ENCODE results near the gene RAD23A. TPM values are rescaled to one million over a fixed set of nuclear protein-coding genes. Genes with fewer than 3 reads are reported as not detected.

RAD23A gene
- total and polyA plus RNA-seq, 2 of the 4 experiments (the other 2 are of a cell fraction): 54.3 to 67.8 TPM

DNA sequence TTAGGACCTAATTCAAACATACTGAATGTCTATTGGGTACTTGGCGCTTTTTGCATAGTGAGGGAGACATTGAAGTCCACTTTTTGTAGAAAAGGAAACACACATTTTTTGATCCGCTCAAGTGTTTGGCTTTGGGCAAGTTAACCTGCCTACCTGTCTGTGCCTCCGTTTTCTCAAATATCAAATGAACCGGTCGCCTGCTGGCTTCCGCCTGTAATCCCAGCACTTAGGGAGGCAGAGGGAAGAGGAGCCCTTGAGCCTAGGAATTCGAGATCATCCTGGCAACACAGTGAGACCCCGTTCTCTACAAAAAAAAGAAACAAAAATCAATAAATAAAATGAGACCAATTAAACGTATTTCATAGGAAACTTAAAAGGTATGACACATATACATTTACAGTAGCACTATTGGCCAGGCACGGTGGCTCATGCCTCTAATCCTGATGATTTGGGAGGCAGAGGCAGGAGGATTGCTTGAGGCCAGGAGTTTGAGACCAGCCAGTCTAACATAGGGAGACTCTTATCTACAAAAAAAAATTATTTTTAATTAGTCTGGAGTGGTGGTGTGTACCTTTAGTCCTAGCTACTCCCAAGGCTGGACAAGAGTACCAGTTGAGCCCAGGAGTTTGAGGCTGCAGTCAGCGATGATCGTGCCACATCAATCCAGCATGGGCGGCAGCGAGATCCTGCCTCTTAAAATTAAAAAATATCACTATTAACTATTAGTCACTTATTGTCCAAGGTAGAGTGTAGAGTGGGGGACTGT lies 1.3 kb downstream of the RAD23A start (continued):
- TF ChIP-seq SMC3 (IDR thresholded peaks at IDR 0.05; ENCODE audit: low read depth, low read length): no peak
- no peak for TF ChIP-seq CEBPB (IDR thresholded peaks at IDR 0.05; ENCODE audit: low read depth, low read length)

DNA sequence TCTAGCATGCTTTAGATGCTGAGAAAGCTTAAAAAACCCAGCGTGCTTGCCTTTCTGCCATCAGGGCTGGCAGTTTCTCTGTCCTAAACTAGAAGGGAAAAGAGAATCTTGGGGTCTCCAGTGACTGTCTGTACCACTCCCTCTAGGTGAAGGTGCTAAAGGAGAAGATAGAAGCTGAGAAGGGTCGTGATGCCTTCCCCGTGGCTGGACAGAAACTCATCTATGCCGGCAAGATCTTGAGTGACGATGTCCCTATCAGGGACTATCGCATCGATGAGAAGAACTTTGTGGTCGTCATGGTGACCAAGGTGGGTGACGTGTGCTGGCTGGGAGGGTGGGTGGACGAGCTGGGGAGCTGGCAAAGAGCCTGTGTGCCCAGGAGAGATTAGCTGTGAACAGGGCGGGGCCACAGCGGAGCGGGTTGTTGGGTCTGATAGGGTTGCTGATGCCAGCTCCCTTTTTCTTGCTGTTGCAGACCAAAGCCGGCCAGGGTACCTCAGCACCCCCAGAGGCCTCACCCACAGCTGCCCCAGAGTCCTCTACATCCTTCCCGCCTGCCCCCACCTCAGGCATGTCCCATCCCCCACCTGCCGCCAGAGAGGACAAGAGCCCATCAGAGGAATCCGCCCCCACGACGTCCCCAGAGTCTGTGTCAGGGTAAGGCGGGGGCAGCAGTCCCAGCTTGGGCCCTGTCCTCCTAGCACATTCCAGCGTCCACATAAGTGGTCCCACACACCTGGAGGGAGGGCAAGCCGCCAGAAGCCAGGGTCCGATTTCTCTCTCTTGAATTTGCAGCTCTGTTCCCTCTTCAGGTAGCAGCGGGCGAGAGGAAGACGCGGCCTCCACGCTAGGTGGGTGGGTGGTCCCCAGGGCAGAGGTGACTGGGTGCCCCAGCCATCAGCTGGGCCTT lies 2.3 kb downstream of the RAD23A start:
- no peak overlapping the region; a peak in 1 of 4 replicates for H4K8ac ChIP-seq (ENCODE audit: low read depth in 2 of 2, low read length in 2 of 2)
- H3K4me3 ChIP-seq (ENCODE audit: insufficient read depth, low read depth, low read length): no peak overlapping the region
- peaks cover 8% of the 10 kb centered on the region for H3K4me1 ChIP-seq (ENCODE audit: control insufficient read depth, insufficient read depth, low read length)
- H3K27ac ChIP-seq (ENCODE audit: insufficient read depth, low read length): no peak overlapping the region
- ChIA-PET CTCF (no interaction called here), POLR2A (ENCODE audit: unreplicated experiment) (no interaction called here)
- H4K20me1 ChIP-seq (ENCODE audit: insufficient read depth, low read length): peaks cover 38% of the 10 kb centered on the region
- no peak overlapping the region; the same call in 1 of the 2 replicates for H3K4ac ChIP-seq (ENCODE audit: low read depth, low read length)
- H2BK20ac ChIP-seq (ENCODE audit: low read depth, low read length): no peak overlapping the region
- no peak overlapping the region for H4K5ac ChIP-seq (ENCODE audit: low read depth, low read length)
- no peak overlapping the region for H2BK5ac ChIP-seq (ENCODE audit: low read depth, low read length, poor library complexity, severe bottlenecking)
- H2BK120ac ChIP-seq (ENCODE audit: low read depth, low read length): no peak overlapping the region
- intact Hi-C loops (cut with micrococcal nuclease): no loop called here
- no peak overlapping the region for H2AFZ ChIP-seq (replicated peaks; ENCODE audit: low read length, poor library complexity)
- dilution Hi-C loops (cut with HindIII; ENCODE audit: low sequenced_read_pairs, unreplicated experiment): no loop called here
- H3K9me1 ChIP-seq (ENCODE audit: insufficient read depth, low read length): peaks cover 13% of the 10 kb centered on the region; the same call in 1 of the 2 replicates
- DNase-seq (no peak), ATAC-seq (ENCODE audit: low read depth) (no peak)
- H2AK5ac ChIP-seq (ENCODE audit: low read depth, low read length): peak overlapping the region; percentile 32; the same call in 1 of the 2 replicates
- no peak overlapping the region for H3K9ac ChIP-seq (ENCODE audit: low read depth, low read length)
- no peaks in the 10 kb centered on the region for H3K9me3 ChIP-seq (ENCODE audit: control insufficient read depth, insufficient read depth, low read length)
- H3K56ac ChIP-seq (ENCODE audit: extremely low read depth, insufficient read depth, low read length): no peak overlapping the region
- BruUV-seq (replicated peaks): no TSS peak
- H3K23ac ChIP-seq (ENCODE audit: low read depth, low read length): no peak overlapping the region
- H3K36me3 ChIP-seq (ENCODE audit: control insufficient read depth, insufficient read depth, low read length): peaks cover 61% of the 10 kb centered on the region
- no peak overlapping the region for H3K4me2 ChIP-seq (ENCODE audit: low read depth, low read length)
- H4K91ac ChIP-seq (ENCODE audit: insufficient read depth, low read depth, low read length): peak overlapping the region; percentile 16; the same call in 1 of the 2 replicates
- H3K18ac ChIP-seq (ENCODE audit: low read depth, low read length): no peak overlapping the region
- H3K27me3 ChIP-seq (ENCODE audit: control insufficient read depth, insufficient read depth, low read length): no peaks in the 10 kb centered on the region
- WGBS, 2 experiments (ENCODE audit: extremely low coverage in 2 of 2, insufficient read length in 1 of 2): 90% methylated on average over 9 of the region's 28 CpGs; no CpG with 5 or more reads in 1 of the 2 experiments
- peak overlapping the region; percentile 15 for H2AK9ac ChIP-seq (replicated peaks; ENCODE audit: low read depth, low read length, poor library complexity)
- peaks cover 27 to 68% of the 10 kb centered on the region in 2 experiments for H3K79me1 ChIP-seq (ENCODE audit: low read depth in 1 of 2, low read length in 2 of 2)
- in situ Hi-C loops (cut with MboI; ENCODE audit: low sequenced_read_pairs): no loop called here
- no peak overlapping the region for H3K14ac ChIP-seq (replicated peaks; ENCODE audit: low read depth, low read length)
- no peak overlapping the region for H2BK15ac ChIP-seq (ENCODE audit: low read depth, low read length)
- TF ChIP-seq RCOR1 (IDR thresholded peaks at IDR 0.05; ENCODE audit: insufficient replicate concordance, low read length): no peak
- no peak for TF ChIP-seq RFX5 (IDR thresholded peaks at IDR 0.05; ENCODE audit: low read depth, low read length)
- TF ChIP-seq NFE2L2 (IDR thresholded peaks at IDR 0.05; ENCODE audit: low read depth, low read length): no peak
- no peak for TF ChIP-seq SMC3 (IDR thresholded peaks at IDR 0.05; ENCODE audit: low read depth, low read length)
- TF ChIP-seq POLR2A (IDR thresholded peaks at IDR 0.05; ENCODE audit: low read depth, low read length): no peak
- TF ChIP-seq MXI1 (IDR thresholded peaks at IDR 0.05; ENCODE audit: borderline replicate concordance, low read depth, low read length): no peak
- no peak for TF ChIP-seq BHLHE40 (IDR thresholded peaks at IDR 0.05; ENCODE audit: low read depth, low read length)
- TF ChIP-seq MAZ (IDR thresholded peaks at IDR 0.05; ENCODE audit: borderline replicate concordance, low read depth, low read length): no peak
- TF ChIP-seq, protein P1, sequence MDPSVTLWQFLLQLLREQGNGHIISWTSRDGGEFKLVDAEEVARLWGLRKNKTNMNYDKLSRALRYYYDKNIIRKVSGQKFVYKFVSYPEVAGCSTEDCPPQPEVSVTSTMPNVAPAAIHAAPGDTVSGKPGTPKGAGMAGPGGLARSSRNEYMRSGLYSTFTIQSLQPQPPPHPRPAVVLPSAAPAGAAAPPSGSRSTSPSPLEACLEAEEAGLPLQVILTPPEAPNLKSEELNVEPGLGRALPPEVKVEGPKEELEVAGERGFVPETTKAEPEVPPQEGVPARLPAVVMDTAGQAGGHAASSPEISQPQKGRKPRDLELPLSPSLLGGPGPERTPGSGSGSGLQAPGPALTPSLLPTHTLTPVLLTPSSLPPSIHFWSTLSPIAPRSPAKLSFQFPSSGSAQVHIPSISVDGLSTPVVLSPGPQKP (IDR thresholded peaks at IDR 0.05; ENCODE audit: borderline replicate concordance, low read depth, low read length): no peak
- TF ChIP-seq CEBPB (IDR thresholded peaks at IDR 0.05; ENCODE audit: low read depth, low read length): no peak
- TF ChIP-seq, protein P2, sequence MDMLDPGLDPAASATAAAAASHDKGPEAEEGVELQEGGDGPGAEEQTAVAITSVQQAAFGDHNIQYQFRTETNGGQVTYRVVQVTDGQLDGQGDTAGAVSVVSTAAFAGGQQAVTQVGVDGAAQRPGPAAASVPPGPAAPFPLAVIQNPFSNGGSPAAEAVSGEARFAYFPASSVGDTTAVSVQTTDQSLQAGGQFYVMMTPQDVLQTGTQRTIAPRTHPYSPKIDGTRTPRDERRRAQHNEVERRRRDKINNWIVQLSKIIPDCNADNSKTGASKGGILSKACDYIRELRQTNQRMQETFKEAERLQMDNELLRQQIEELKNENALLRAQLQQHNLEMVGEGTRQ (IDR thresholded peaks at IDR 0.05; ENCODE audit: low read depth, low read length): no peak
- no peak for TF ChIP-seq FOS (IDR thresholded peaks at IDR 0.05; ENCODE audit: low read depth, low read length)
- TF ChIP-seq RAD21 (IDR thresholded peaks at IDR 0.05; ENCODE audit: low read length): no peak

Data from IMR-90 (cell line).